Ishikawa (cell line): Measurements from ENCODE around the gene C2CD2.
A peak's percentile ranks its signal among the peaks of the same experiment; 100 is the strongest.

Experiments used
- CEBPB ChIP-seq: IDR thresholded peaks from 2 replicates; pipeline ENCODE4 v1.6.1; 2012
- CREB1 ChIP-seq: IDR thresholded peaks from 2 replicates; pipeline ENCODE4 v1.6.1; 2012; ENCODE audit warnings: low read depth
- EGR1 ChIP-seq: IDR thresholded peaks from 2 replicates; pipeline ENCODE4 v1.6.1; 2012
- EP300 ChIP-seq: IDR thresholded peaks from 2 replicates; pipeline ENCODE4 v1.6.1; 2012; ENCODE audit warnings: borderline replicate concordance
- FOXM1 ChIP-seq: IDR thresholded peaks from 2 replicates; pipeline ENCODE4 v1.6.1; 2012; ENCODE audit warnings: low read depth, borderline replicate concordance
- MAX ChIP-seq: IDR thresholded peaks from 2 replicates; pipeline ENCODE4 v1.6.1; 2012
- NFIC ChIP-seq: IDR thresholded peaks from 2 replicates; pipeline ENCODE4 v1.6.1; 2012
- RAD21 ChIP-seq: IDR thresholded peaks from 2 replicates; pipeline ENCODE4 v1.6.1; 2012; ENCODE audit warnings: low read depth
- REST ChIP-seq: IDR thresholded peaks from 2 replicates; pipeline ENCODE4 v1.6.1; 2012; ENCODE audit warnings: low read depth, mild to moderate bottlenecking
- TAF1 ChIP-seq: IDR thresholded peaks from 2 replicates; pipeline ENCODE4 v1.6.1; 2012; ENCODE audit warnings: low read depth, mild to moderate bottlenecking
- TCF12 ChIP-seq: IDR thresholded peaks from 2 replicates; pipeline ENCODE4 v1.6.1; 2012; ENCODE audit warnings: low read depth
- TEAD4 ChIP-seq: IDR thresholded peaks from 2 replicates; pipeline ENCODE4 v1.6.1; 2012
- USF1 ChIP-seq: IDR thresholded peaks from 2 replicates; pipeline ENCODE4 v1.6.1; 2012
- YY1 ChIP-seq: IDR thresholded peaks from 2 replicates; pipeline ENCODE4 v1.6.1; 2012; ENCODE audit warnings: low read depth
- ZBTB7A ChIP-seq: IDR thresholded peaks from 2 replicates; pipeline ENCODE4 v1.6.1; 2012; ENCODE audit warnings: low read depth

Gene C2CD2

GRCh38 chr21:41865002-41865777, 88.6 kb downstream of the C2CD2 start:
- TF ChIP-seq TEAD4 (no peak), ZBTB7A (no peak), CEBPB (no peak), EGR1 (no peak), CREB1 (no peak), EP300 (no peak)

- no peak for TF ChIP-seq TAF1
- no peak for TF ChIP-seq TEAD4
- no peak for TF ChIP-seq EGR1
- no peak for TF ChIP-seq CREB1
- TF ChIP-seq USF1, result no peak
- TF ChIP-seq FOXM1, result no peak
- no peak for TF ChIP-seq TCF12
- TF ChIP-seq NFIC, result no peak
- no peak for TF ChIP-seq MAX
- no peak for TF ChIP-seq RAD21
- no peak for TF ChIP-seq CEBPB
Measured at GRCh38 chr21:41864311-41865001, 89.4 kb downstream of the C2CD2 start.

- TF ChIP-seq FOXM1 (no peak), REST (no peak), TAF1 (no peak), ZBTB7A (no peak), USF1 (no peak), YY1 (no peak), CREB1 (no peak), CEBPB (no peak), NFIC (no peak), TEAD4 (no peak), MAX (no peak), RAD21 (no peak), EP300 (no peak), TCF12 (no peak), EGR1 (no peak)
Measured at GRCh38 chr21:41863439-41863740, 90.4 kb downstream of the C2CD2 start.

GRCh38 chr21:41861987-41862386, 91.8 kb downstream of the C2CD2 start:
- no peak for TF ChIP-seq USF1
- no peak for TF ChIP-seq MAX
- peak; percentile 6; the same call in 1 of the 2 replicates for TF ChIP-seq RAD21

GRCh38 chr21:41861255-41861654, 92.6 kb downstream of the C2CD2 start:
- TF ChIP-seq TAF1, result no peak
- TF ChIP-seq EGR1, result no peak
- TF ChIP-seq TEAD4, result no peak
- no peak for TF ChIP-seq TCF12
- TF ChIP-seq RAD21, result no peak
- TF ChIP-seq CREB1, result no peak
- TF ChIP-seq FOXM1, result no peak
- TF ChIP-seq YY1, result no peak
- TF ChIP-seq CEBPB, result no peak
- no peak for TF ChIP-seq EP300
- no peak for TF ChIP-seq MAX
- no peak for TF ChIP-seq ZBTB7A
- TF ChIP-seq USF1, result no peak
- TF ChIP-seq NFIC, result no peak
- TF ChIP-seq REST, result no peak
